PC-3 (cell line): ENCODE results near the gene NFE2L1. TPM values are rescaled to one million over a fixed set of nuclear protein-coding genes. Genes with fewer than 3 reads are reported as not detected.

Experiments used
- ATAC-seq: fragments of 200-7000 bp; cut with Tn5 transposase; 2 replicates; pipeline ENCODE4 v1.9.1; 2020; ENCODE audit warnings: mild to moderate bottlenecking, moderate library complexity
- BruUV-seq: library from RNA; stranded (reverse); fragments of 400-500 nt; replicated peaks from 2 replicates; lab custom pipeline; 2021; lab: Mats Ljungman, UMichigan
- CTCF ChIA-PET: fragments of 300-600 bp; sonication (Branson Sonifier 250); formaldehyde crosslinking; loops from one replicate; lab custom pipeline; 2022; ENCODE audit warnings: antibody characterized with exemption; lab: Charles Lee
- POLR2A ChIA-PET: fragments of 300-600 bp; sonication (Branson Sonifier 250); formaldehyde crosslinking; loops from one replicate; lab custom pipeline; 2022; ENCODE audit warnings: antibody characterized with exemption; ENCODE audit not compliant: unreplicated experiment; lab: Charles Lee
- DNase-seq: peaks from one replicate; pipeline ENCODE4 v3.0.0-alpha.2; 2015
- H2AFZ ChIP-seq: fragments of 300-600 bp; sonication (generic); 2 replicates; pipeline ENCODE4 v1.6.0; 2016; ENCODE audit warnings: antibody characterized with exemption, low read length
- H3F3A ChIP-seq: fragments of 300-600 bp; sonication (generic); one replicate; pipeline ENCODE4 v1.6.0; 2017; ENCODE audit warnings: antibody characterized with exemption, low read length, control low read depth, mild to moderate bottlenecking; ENCODE audit not compliant: unreplicated experiment
- H3K27ac ChIP-seq: fragments of 300-600 bp; sonication (generic); 2 replicates; pipeline ENCODE4 v1.5.1; 2016; ENCODE audit warnings: mild to moderate bottlenecking, low read length
- H3K27me3 ChIP-seq: fragments of 300-600 bp; sonication (generic); 2 replicates; pipeline ENCODE4 v1.6.1; 2016; ENCODE audit warnings: low read length, mixed read lengths
- H3K36me3 ChIP-seq: fragments of 300-600 bp; sonication (generic); 2 replicates; pipeline ENCODE4 v1.6.1; 2016; ENCODE audit warnings: low read depth, mixed run types, low read length, mixed read lengths
- H3K4me1 ChIP-seq: fragments of 300-600 bp; sonication (generic); 2 replicates; pipeline ENCODE4 v1.5.1; 2016; ENCODE audit warnings: low read length; ENCODE audit not compliant: insufficient read depth
- H3K4me2 ChIP-seq: fragments of 300-600 bp; sonication (generic); 2 replicates; pipeline ENCODE4 v1.6.0; 2016; ENCODE audit warnings: low read length
- H3K4me3 ChIP-seq: fragments of 300-600 bp; sonication (generic); 2 replicates; pipeline ENCODE4 v1.5.1; 2016; ENCODE audit warnings: mild to moderate bottlenecking, low read length, mixed read lengths
- H3K79me2 ChIP-seq: fragments of 300-600 bp; sonication (generic); 2 replicates; pipeline ENCODE4 v1.6.1; 2017; ENCODE audit warnings: low read length, mixed read lengths
- H3K9ac ChIP-seq: fragments of 300-600 bp; sonication (generic); 2 replicates; pipeline ENCODE4 v1.6.0; 2016; ENCODE audit warnings: mild to moderate bottlenecking, low read length
- H3K9me2 ChIP-seq: fragments of 300-600 bp; sonication (generic); replicated peaks from 2 replicates; pipeline ENCODE4 v1.6.1; 2016; ENCODE audit warnings: mixed run types, low read length, mixed read lengths
- H3K9me3 ChIP-seq: fragments of 300-600 bp; sonication (generic); 2 replicates; pipeline ENCODE4 v1.6.1; 2016; ENCODE audit warnings: low read length, mixed read lengths
- H4K20me1 ChIP-seq: fragments of 300-600 bp; sonication (generic); 2 replicates; pipeline ENCODE4 v1.6.1; 2016; ENCODE audit warnings: low read length, mixed read lengths
- EZH2 ChIP-seq: fragments of 300-600 bp; sonication (generic); IDR thresholded peaks from one replicate; pipeline ENCODE4 v1.6.1; 2017; ENCODE audit warnings: antibody characterized with exemption, mild to moderate bottlenecking, low read length; ENCODE audit not compliant: unreplicated experiment
- EZH2phosphoT487 ChIP-seq: fragments of 300-600 bp; sonication (generic); IDR thresholded peaks from 2 replicates; pipeline ENCODE4 v1.6.1; 2018; ENCODE audit warnings: mild to moderate bottlenecking, antibody characterized with exemption, low read length, borderline replicate concordance
- intact Hi-C: fragments of 100-400 bp; cut with micrococcal nuclease; formaldehyde crosslinking; loops from 2 replicates; pipeline ENCODE4 v1.9.0; 2023
- total RNA-seq: library from RNA; depleted of rRNA; stranded (reverse); fragments of >200 nt; gene quantifications from 2 replicates; pipeline ENCODE4 v1.2.3, GENCODE V29; 2014
- TF ChIP-seq, protein P1 (sequence below): fragments of 300-600 bp; sonication (generic); conservative IDR thresholded peaks from 2 replicates; pipeline ENCODE4 v1.5.1; 2017; ENCODE audit warnings: antibody characterized with exemption, low read depth, mild to moderate bottlenecking, low read length

Gene NFE2L1
- total RNA-seq, 1 experiment from 2014 or later = 45.1 TPM

DNA sequence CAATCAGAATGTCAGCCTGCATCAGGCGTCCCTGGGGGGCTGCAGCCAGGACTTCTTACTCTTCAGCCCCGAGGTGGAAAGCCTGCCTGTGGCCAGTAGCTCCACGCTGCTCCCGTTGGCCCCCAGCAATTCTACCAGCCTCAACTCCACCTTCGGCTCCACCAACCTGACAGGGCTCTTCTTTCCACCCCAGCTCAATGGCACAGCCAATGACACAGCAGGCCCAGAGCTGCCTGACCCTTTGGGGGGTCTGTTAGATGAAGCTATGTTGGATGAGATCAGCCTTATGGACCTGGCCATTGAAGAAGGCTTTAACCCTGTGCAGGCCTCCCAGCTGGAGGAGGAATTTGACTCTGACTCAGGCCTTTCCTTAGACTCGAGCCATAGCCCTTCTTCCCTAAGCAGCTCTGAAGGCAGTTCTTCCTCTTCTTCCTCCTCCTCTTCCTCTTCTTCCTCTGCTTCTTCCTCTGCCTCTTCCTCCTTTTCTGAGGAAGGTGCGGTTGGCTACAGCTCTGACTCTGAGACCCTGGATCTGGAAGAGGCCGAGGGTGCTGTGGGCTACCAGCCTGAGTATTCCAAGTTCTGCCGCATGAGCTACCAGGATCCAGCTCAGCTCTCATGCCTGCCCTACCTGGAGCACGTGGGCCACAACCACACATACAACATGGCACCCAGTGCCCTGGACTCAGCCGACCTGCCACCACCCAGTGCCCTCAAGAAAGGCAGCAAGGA lies 10.4 kb downstream of the NFE2L1 start:
- H3K9me2 ChIP-seq = no peaks in the 10 kb centered on the region
- H2AFZ ChIP-seq = no peak overlapping the region
- H3K27me3 ChIP-seq = no peaks in the 10 kb centered on the region
- H3F3A ChIP-seq = no peaks in the 10 kb centered on the region
- no peaks in the 10 kb centered on the region for H3K4me1 ChIP-seq
- DNase-seq (no peak), ATAC-seq (no peak)
- H3K36me3 ChIP-seq = peaks cover 76% of the 10 kb centered on the region
- POLR2A ChIA-PET = interaction anchor here (0.6 kb wide), 1 partner anchor 10 kb away, joined by 3 read pairs; no protein-coding TSS in a partner anchor
- CTCF ChIA-PET = no interaction called here
- TF ChIP-seq EZH2phosphoT487 (no peak), EZH2 (no peak)
- TF ChIP-seq, protein P1, sequence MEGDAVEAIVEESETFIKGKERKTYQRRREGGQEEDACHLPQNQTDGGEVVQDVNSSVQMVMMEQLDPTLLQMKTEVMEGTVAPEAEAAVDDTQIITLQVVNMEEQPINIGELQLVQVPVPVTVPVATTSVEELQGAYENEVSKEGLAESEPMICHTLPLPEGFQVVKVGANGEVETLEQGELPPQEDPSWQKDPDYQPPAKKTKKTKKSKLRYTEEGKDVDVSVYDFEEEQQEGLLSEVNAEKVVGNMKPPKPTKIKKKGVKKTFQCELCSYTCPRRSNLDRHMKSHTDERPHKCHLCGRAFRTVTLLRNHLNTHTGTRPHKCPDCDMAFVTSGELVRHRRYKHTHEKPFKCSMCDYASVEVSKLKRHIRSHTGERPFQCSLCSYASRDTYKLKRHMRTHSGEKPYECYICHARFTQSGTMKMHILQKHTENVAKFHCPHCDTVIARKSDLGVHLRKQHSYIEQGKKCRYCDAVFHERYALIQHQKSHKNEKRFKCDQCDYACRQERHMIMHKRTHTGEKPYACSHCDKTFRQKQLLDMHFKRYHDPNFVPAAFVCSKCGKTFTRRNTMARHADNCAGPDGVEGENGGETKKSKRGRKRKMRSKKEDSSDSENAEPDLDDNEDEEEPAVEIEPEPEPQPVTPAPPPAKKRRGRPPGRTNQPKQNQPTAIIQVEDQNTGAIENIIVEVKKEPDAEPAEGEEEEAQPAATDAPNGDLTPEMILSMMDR = no peak
- H3K27ac ChIP-seq = no peak overlapping the region
- no peak overlapping the region for H3K4me3 ChIP-seq
- H3K79me2 ChIP-seq = peaks cover 27% of the 10 kb centered on the region
- no TSS peak for BruUV-seq
- no peak overlapping the region for H3K4me2 ChIP-seq
- H4K20me1 ChIP-seq = peaks cover 24% of the 10 kb centered on the region
- H3K9me3 ChIP-seq = no peaks in the 10 kb centered on the region
- no peak overlapping the region for H3K9ac ChIP-seq
- intact Hi-C loops = no loop called here

DNA sequence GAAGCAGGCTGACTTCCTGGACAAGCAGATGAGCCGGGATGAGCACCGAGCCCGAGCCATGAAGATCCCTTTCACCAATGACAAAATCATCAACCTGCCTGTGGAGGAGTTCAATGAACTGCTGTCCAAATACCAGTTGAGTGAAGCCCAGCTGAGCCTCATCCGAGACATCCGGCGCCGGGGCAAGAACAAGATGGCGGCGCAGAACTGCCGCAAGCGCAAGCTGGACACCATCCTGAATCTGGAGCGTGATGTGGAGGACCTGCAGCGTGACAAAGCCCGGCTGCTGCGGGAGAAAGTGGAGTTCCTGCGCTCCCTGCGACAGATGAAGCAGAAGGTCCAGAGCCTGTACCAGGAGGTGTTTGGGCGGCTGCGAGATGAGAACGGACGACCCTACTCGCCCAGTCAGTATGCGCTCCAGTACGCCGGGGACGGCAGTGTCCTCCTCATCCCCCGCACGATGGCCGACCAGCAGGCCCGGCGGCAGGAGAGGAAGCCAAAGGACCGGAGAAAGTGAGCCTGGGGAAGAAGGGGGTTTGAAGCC lies 11.0 kb downstream of the NFE2L1 start:
- ATAC-seq (no peak), DNase-seq (no peak)
- H3K4me2 ChIP-seq = no peak overlapping the region
- peaks cover 21% of the 10 kb centered on the region for H3K79me2 ChIP-seq
- H3K4me1 ChIP-seq = no peaks in the 10 kb centered on the region
- no peak overlapping the region for H2AFZ ChIP-seq
- H3K27ac ChIP-seq = no peak overlapping the region
- intact Hi-C loops = no loop called here
- H3K9ac ChIP-seq = no peak overlapping the region
- TSS peak; percentile 19 for BruUV-seq
- H3K27me3 ChIP-seq = no peaks in the 10 kb centered on the region
- TF ChIP-seq, protein P1 = no peak
- TF ChIP-seq EZH2phosphoT487 (no peak), EZH2 (no peak)
- H4K20me1 ChIP-seq = peaks cover 19% of the 10 kb centered on the region; the same call in 1 of the 2 replicates
- H3K9me2 ChIP-seq = no peaks in the 10 kb centered on the region
- peaks cover 3% of the 10 kb centered on the region for H3F3A ChIP-seq
- no peaks in the 10 kb centered on the region for H3K9me3 ChIP-seq
- H3K36me3 ChIP-seq = peaks cover 73% of the 10 kb centered on the region
- POLR2A ChIA-PET = no interaction called here
- CTCF ChIA-PET = no interaction called here
- no peak overlapping the region for H3K4me3 ChIP-seq

DNA sequence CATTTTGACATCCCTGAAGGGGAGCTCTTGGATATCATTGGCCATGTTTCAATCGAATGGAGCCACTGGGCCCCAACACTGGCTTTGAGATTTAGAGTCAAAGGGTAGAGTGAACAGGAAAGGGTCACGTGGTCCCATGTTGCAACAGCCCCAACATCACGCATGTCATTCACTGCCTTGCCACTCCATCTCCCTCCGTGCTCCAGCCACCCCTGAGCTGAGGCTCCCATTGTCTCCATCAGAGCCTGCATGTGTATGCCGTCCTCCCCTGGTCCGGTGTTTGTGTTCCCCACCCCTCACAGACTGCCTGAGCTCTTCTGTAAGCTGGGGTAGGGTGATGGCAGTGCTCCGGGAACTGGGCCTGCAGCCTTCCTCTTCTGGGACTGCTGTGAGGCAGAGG lies 12.1 kb downstream of the NFE2L1 start:
- Histone ChIP-seq H3K4me1 (no peaks in the 10 kb centered on the region), H3K79me2 (peaks cover 13% of the 10 kb centered on the region), H3K27me3 (no peaks in the 10 kb centered on the region), H3K9me2 (no peaks in the 10 kb centered on the region), H2AFZ (no peak overlapping the region), H3K36me3 (peaks cover 81% of the 10 kb centered on the region), H3K9me3 (no peaks in the 10 kb centered on the region), H3K9ac (no peak overlapping the region), H3F3A (peaks cover 7% of the 10 kb centered on the region), H4K20me1 (peaks cover 15% of the 10 kb centered on the region; the same call in 1 of the 2 replicates), H3K4me2 (no peak overlapping the region), H3K27ac (no peak overlapping the region), H3K4me3 (no peak overlapping the region)
- POLR2A ChIA-PET = no interaction called here
- ATAC-seq = no peak
- CTCF ChIA-PET = no interaction called here
- no peak for DNase-seq
- TF ChIP-seq EZH2 = no peak
- TF ChIP-seq, protein P1 = no peak
- no peak for TF ChIP-seq EZH2phosphoT487
- intact Hi-C loops = no loop called here
- no TSS peak for BruUV-seq
